Liver (tissue), 9 donors: ENCODE results near the gene KLHDC8A. TPM values are rescaled to one million over a fixed set of nuclear protein-coding genes. Genes with fewer than 3 reads are reported as not detected.

Experiments used
- DNase-seq: peaks from one replicate; pipeline ENCODE4 v3.0.0-alpha.2; 2017; ENCODE audit warnings: low spot score
- H3K27ac ChIP-seq, 2 donors: one replicate each; pipeline ENCODE4 v1.7.0; 2013; ENCODE audit warnings: inconsistent platforms in 2 of 2, low read length in 2 of 2, control low read depth in 1 of 2, low read depth in 1 of 2, mild to moderate bottlenecking in 1 of 2
- H3K27me3 ChIP-seq, 4 donors: one replicate each; pipeline versions ENCODE4 v1.6.1 to v1.7.0; 2013; ENCODE audit warnings: low read length in 3 of 4, inconsistent platforms in 1 of 4, mild to moderate bottlenecking in 1 of 4, moderate library complexity in 1 of 4; ENCODE audit not compliant: control insufficient read depth in 4 of 4, insufficient read depth in 4 of 4
- H3K36me3 ChIP-seq, 4 donors: one replicate each; pipeline versions ENCODE4 v1.6.1 to v1.7.0; 2013; ENCODE audit warnings: low read length in 3 of 4, mild to moderate bottlenecking in 3 of 4, low read depth in 1 of 4, moderate library complexity in 1 of 4; ENCODE audit not compliant: control insufficient read depth in 4 of 4, insufficient read depth in 3 of 4
- H3K4me1 ChIP-seq, 4 donors: one replicate each; pipeline versions ENCODE4 v1.6.1 to v1.7.0; 2013; ENCODE audit warnings: low read length in 3 of 4, mild to moderate bottlenecking in 3 of 4, moderate library complexity in 1 of 4; ENCODE audit not compliant: control insufficient read depth in 4 of 4, insufficient read depth in 4 of 4
- H3K4me3 ChIP-seq, 3 donors: one replicate each; pipeline versions ENCODE4 v1.6.1 to v1.7.0; 2013; ENCODE audit warnings: low read length in 3 of 3, control low read depth in 1 of 3, low read depth in 1 of 3, mild to moderate bottlenecking in 1 of 3
- H3K9ac ChIP-seq, 2 donors: one replicate each; pipeline ENCODE4 v1.7.0; 2013; ENCODE audit warnings: low read length in 2 of 2, mild to moderate bottlenecking in 2 of 2, moderate library complexity in 2 of 2, control low read depth in 1 of 2, low read depth in 1 of 2
- H3K9me3 ChIP-seq, 4 donors: one replicate each; pipeline versions ENCODE4 v1.6.1 to v1.7.0; 2013; ENCODE audit warnings: low read length in 3 of 4; ENCODE audit not compliant: control insufficient read depth in 4 of 4
- EGR1 ChIP-seq, 2 donors: IDR thresholded peaks; 2 replicates each; pipeline ENCODE4 v1.6.1; 2016 to 2018; ENCODE audit warnings: antibody characterized with exemption in 2 of 2, low read depth in 2 of 2
- FOXA1 ChIP-seq: IDR thresholded peaks from 2 replicates; pipeline ENCODE4 v1.6.1; 2016; ENCODE audit warnings: antibody characterized with exemption
- FOXA2 ChIP-seq: IDR thresholded peaks from 2 replicates; pipeline ENCODE4 v1.6.1; 2016; ENCODE audit warnings: antibody characterized with exemption
- HNF4A ChIP-seq, 2 donors: conservative IDR thresholded peaks; 2 replicates each; pipeline ENCODE4 v1.6.1; 2016; ENCODE audit warnings: antibody characterized with exemption in 2 of 2, mild to moderate bottlenecking in 2 of 2
- HNF4G ChIP-seq: IDR thresholded peaks from 2 replicates; pipeline ENCODE4 v1.6.1; 2016; ENCODE audit warnings: antibody characterized with exemption
- JUND ChIP-seq, 2 donors: IDR thresholded peaks; 2 replicates each; pipeline ENCODE4 v1.6.1; 2016; ENCODE audit warnings: antibody characterized with exemption in 2 of 2
- NR2F2 ChIP-seq: IDR thresholded peaks from 2 replicates; pipeline ENCODE4 v1.6.1; 2016; ENCODE audit warnings: antibody characterized with exemption
- RAD21 ChIP-seq, 2 donors: IDR thresholded peaks; 2 replicates each; pipeline ENCODE4 v1.6.1; 2016; ENCODE audit warnings: antibody characterized with exemption in 2 of 2, mild to moderate bottlenecking in 2 of 2
- RXRA ChIP-seq, 2 donors: IDR thresholded peaks; 2 replicates each; pipeline ENCODE4 v1.6.1; 2017 to 2018; ENCODE audit warnings: antibody characterized with exemption in 2 of 2, mild to moderate bottlenecking in 1 of 2
- SP1 ChIP-seq: IDR thresholded peaks from 2 replicates; pipeline ENCODE4 v1.6.1; 2018; ENCODE audit warnings: antibody characterized with exemption, mild to moderate bottlenecking
- TAF1 ChIP-seq: conservative IDR thresholded peaks from 2 replicates; pipeline ENCODE4 v1.6.1; 2016; ENCODE audit warnings: antibody characterized with exemption, mild to moderate bottlenecking
- YY1 ChIP-seq: IDR thresholded peaks from 2 replicates; pipeline ENCODE4 v1.6.1; 2016; ENCODE audit warnings: antibody characterized with exemption, mild to moderate bottlenecking
- WGBS: extraction: QIAGEN DNeasy Blood & Tissue Kit; methylation state at CpG from one replicate; pipeline ENCODE4 v1.1.7; 2013; 5-methylcytosine and 5-hydroxymethylcytosine counted together
- polyA plus RNA-seq, 2 donors: library from polyadenylated mRNA; stranded (reverse) in 1 of 2; unstranded in 1 of 2; fragments of 200-250 nt in 1 of 2; fragments of >200 nt in 1 of 2; fragmentation: Nextera tagmentation in 1 of 2; extraction: Ambion mirVana in 1 of 2; gene quantifications; one replicate each; pipeline versions ENCODE4 v1.2.1 to v1.2.3, GENCODE V29; 2013 to 2015
- total RNA-seq, 2 donors: library from RNA; depleted of rRNA; stranded (reverse); fragments of >200 nt; gene quantifications; one replicate each; pipeline ENCODE4 v1.2.3, GENCODE V29; 2014
- TF ChIP-seq, protein P1 (sequence below): IDR thresholded peaks from 2 replicates; pipeline ENCODE4 v1.6.1; 2016; ENCODE audit warnings: antibody characterized with exemption
- TF ChIP-seq, protein P2 (sequence below): IDR thresholded peaks from 2 replicates; pipeline ENCODE4 v1.6.1; 2016; ENCODE audit warnings: antibody characterized with exemption
- TF ChIP-seq, protein P3 (sequence below): IDR thresholded peaks from 2 replicates; pipeline ENCODE4 v1.6.1; 2016; ENCODE audit warnings: antibody characterized with exemption, mild to moderate bottlenecking
- TF ChIP-seq, protein P4 (sequence below): fragments of 150-350 bp; IDR thresholded peaks from 2 replicates; pipeline ENCODE4 v1.5.1; 2017; ENCODE audit warnings: improper control_type of control experiment, low read depth, low read length; ENCODE audit not compliant: missing input control
- TF ChIP-seq, protein P5 (sequence below): IDR thresholded peaks from 2 replicates; pipeline ENCODE4 v1.6.1; 2016; ENCODE audit warnings: antibody characterized with exemption
- donor health status: healthy.
- donor health status: healthy.
- donor health status: healthy.
- donor health status: healthy.
- donor health status: healthy.

The KLHDC8A gene
- total and polyA plus RNA-seq, 4 donors, result 0.02 to 0.05 TPM; not detected in 2

DNA sequence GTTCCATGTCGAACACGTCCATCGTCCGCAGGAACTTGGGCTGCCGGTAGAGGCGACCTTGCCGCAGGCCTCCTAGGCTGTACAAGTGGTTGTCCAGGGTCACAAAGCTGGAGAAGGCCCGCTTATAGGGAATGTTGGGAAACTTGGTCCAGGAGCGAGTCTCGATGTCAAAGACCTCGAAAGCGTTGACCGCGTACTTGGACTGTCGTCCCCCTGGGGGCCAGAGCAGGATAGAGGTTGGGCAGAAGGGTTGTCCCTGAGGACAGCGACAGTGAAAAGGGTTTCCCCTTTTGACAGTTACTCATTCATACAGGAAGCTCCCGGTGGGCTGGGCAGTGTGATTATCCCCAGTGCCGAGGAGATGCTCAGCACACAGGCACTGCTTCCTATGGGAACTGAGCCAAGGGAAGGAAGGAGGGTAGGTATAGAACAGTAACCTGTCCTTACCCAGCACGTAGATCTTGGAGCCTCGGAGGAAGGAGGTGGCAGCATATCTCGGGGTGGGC, 17.5 kb downstream of the KLHDC8A start:
- H3K27me3 ChIP-seq, result peaks cover 0 to 9% (median 5%) of the 10 kb centered on the region in 4 donors
- no peak overlapping the region for H3K27ac ChIP-seq
- TF ChIP-seq HNF4G (no peak), RXRA (IDR thresholded peaks at IDR 0.05) (peak; percentile 66 to 78)
- TF ChIP-seq, protein P1, sequence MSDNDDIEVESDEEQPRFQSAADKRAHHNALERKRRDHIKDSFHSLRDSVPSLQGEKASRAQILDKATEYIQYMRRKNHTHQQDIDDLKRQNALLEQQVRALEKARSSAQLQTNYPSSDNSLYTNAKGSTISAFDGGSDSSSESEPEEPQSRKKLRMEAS, result no peak
- TF ChIP-seq, protein P2, sequence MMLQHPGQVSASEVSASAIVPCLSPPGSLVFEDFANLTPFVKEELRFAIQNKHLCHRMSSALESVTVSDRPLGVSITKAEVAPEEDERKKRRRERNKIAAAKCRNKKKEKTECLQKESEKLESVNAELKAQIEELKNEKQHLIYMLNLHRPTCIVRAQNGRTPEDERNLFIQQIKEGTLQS, result no peak
- H3K4me3 ChIP-seq, result no peak overlapping the region
- peaks cover 0 to 8% (median 4%) of the 10 kb centered on the region in 4 donors for H3K4me1 ChIP-seq
- no peaks in the 10 kb centered on the region for H3K36me3 ChIP-seq
- H3K9me3 ChIP-seq, result no peaks in the 10 kb centered on the region
- H3K9ac ChIP-seq, result no peak overlapping the region
- 86% methylated on average over 21 of the region's 21 CpGs for WGBS
- no peak for DNase-seq

DNA sequence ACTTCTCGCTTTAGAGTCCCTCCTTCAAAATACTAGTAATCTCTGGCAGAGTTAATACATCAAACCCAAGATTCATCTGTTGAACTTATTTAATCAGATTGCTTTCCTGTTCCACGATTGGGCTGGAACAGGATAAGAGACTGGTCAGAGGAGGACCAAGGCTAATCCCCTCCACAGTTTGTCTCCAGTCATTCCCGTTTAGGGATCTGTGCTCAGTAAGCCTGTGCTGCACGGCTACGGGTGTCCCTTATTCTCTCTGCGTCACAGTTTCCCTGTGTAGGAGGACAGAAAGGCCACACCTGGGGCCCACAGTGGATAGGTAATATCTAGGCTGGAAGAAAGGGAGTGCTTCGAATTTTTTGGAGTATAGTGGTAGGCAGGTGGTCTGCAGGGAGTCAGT, 18.7 kb downstream of the KLHDC8A start:
- Histone ChIP-seq H3K27ac (no peak overlapping the region), H3K4me3 (no peak overlapping the region), H3K27me3 (peaks cover 0 to 7% (median under 1%) of the 10 kb centered on the region in 4 donors), H3K4me1 (no peaks in the 10 kb centered on the region), H3K9ac (no peak overlapping the region), H3K36me3 (no peaks in the 10 kb centered on the region), H3K9me3 (no peaks in the 10 kb centered on the region)
- no peak for DNase-seq
- WGBS, result 82% methylated on average over 7 of the region's 7 CpGs
- TF ChIP-seq, protein P3, sequence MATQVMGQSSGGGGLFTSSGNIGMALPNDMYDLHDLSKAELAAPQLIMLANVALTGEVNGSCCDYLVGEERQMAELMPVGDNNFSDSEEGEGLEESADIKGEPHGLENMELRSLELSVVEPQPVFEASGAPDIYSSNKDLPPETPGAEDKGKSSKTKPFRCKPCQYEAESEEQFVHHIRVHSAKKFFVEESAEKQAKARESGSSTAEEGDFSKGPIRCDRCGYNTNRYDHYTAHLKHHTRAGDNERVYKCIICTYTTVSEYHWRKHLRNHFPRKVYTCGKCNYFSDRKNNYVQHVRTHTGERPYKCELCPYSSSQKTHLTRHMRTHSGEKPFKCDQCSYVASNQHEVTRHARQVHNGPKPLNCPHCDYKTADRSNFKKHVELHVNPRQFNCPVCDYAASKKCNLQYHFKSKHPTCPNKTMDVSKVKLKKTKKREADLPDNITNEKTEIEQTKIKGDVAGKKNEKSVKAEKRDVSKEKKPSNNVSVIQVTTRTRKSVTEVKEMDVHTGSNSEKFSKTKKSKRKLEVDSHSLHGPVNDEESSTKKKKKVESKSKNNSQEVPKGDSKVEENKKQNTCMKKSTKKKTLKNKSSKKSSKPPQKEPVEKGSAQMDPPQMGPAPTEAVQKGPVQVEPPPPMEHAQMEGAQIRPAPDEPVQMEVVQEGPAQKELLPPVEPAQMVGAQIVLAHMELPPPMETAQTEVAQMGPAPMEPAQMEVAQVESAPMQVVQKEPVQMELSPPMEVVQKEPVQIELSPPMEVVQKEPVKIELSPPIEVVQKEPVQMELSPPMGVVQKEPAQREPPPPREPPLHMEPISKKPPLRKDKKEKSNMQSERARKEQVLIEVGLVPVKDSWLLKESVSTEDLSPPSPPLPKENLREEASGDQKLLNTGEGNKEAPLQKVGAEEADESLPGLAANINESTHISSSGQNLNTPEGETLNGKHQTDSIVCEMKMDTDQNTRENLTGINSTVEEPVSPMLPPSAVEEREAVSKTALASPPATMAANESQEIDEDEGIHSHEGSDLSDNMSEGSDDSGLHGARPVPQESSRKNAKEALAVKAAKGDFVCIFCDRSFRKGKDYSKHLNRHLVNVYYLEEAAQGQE, result no peak
- TF ChIP-seq, protein P4, sequence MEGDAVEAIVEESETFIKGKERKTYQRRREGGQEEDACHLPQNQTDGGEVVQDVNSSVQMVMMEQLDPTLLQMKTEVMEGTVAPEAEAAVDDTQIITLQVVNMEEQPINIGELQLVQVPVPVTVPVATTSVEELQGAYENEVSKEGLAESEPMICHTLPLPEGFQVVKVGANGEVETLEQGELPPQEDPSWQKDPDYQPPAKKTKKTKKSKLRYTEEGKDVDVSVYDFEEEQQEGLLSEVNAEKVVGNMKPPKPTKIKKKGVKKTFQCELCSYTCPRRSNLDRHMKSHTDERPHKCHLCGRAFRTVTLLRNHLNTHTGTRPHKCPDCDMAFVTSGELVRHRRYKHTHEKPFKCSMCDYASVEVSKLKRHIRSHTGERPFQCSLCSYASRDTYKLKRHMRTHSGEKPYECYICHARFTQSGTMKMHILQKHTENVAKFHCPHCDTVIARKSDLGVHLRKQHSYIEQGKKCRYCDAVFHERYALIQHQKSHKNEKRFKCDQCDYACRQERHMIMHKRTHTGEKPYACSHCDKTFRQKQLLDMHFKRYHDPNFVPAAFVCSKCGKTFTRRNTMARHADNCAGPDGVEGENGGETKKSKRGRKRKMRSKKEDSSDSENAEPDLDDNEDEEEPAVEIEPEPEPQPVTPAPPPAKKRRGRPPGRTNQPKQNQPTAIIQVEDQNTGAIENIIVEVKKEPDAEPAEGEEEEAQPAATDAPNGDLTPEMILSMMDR, result no peak
- TF ChIP-seq FOXA1, result no peak
- TF ChIP-seq JUND (IDR thresholded peaks at IDR 0.05), result no peak
- TF ChIP-seq, protein P2, result no peak
- TF ChIP-seq RAD21 (IDR thresholded peaks at IDR 0.05), result no peak
- TF ChIP-seq FOXA2, result no peak
- no peak for TF ChIP-seq HNF4G
- TF ChIP-seq, protein P5, sequence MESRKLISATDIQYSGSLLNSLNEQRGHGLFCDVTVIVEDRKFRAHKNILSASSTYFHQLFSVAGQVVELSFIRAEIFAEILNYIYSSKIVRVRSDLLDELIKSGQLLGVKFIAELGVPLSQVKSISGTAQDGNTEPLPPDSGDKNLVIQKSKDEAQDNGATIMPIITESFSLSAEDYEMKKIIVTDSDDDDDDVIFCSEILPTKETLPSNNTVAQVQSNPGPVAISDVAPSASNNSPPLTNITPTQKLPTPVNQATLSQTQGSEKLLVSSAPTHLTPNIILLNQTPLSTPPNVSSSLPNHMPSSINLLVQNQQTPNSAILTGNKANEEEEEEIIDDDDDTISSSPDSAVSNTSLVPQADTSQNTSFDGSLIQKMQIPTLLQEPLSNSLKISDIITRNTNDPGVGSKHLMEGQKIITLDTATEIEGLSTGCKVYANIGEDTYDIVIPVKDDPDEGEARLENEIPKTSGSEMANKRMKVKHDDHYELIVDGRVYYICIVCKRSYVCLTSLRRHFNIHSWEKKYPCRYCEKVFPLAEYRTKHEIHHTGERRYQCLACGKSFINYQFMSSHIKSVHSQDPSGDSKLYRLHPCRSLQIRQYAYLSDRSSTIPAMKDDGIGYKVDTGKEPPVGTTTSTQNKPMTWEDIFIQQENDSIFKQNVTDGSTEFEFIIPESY, result no peak
- no peak for TF ChIP-seq SP1
- no peak for TF ChIP-seq HNF4A (conservative IDR thresholded peaks at IDR 0.05)
- no peak for TF ChIP-seq EGR1 (IDR thresholded peaks at IDR 0.05; ENCODE audit: low read depth in 2 of 2)
- no peak for TF ChIP-seq RXRA (IDR thresholded peaks at IDR 0.05)
- no peak for TF ChIP-seq TAF1
- TF ChIP-seq YY1, result no peak
- no peak for TF ChIP-seq NR2F2
